Osteoblast (primary cell): ENCODE data around the gene TRAPPC5. TPM values are rescaled to one million over a fixed set of nuclear protein-coding genes. Genes with fewer than 3 reads are reported as not detected.

Source experiments
- DNase-seq: peaks from one replicate; pipeline ENCODE4 v3.0.0; 2011; ENCODE audit warnings: low spot score, mixed read lengths; ENCODE audit not compliant: insufficient read length; ENCODE audit errors: missing footprints
- H2AFZ ChIP-seq: 2 replicates; pipeline ENCODE4 v1.6.0; 2011; ENCODE audit warnings: mild to moderate bottlenecking, low read length
- H3K27ac ChIP-seq: 2 replicates; pipeline ENCODE4 v1.5.1; 2011; ENCODE audit warnings: mild to moderate bottlenecking, low read depth, low read length, moderate library complexity
- H3K27me3 ChIP-seq: 2 replicates; pipeline ENCODE4 v1.6.0; 2012; ENCODE audit warnings: mild to moderate bottlenecking, control low read depth, inconsistent platforms, low read length, moderate library complexity; ENCODE audit not compliant: insufficient read depth
- H3K36me3 ChIP-seq: 2 replicates; pipeline ENCODE4 v1.5.1; 2011; ENCODE audit warnings: mild to moderate bottlenecking, low read length, control low read depth, moderate library complexity; ENCODE audit not compliant: insufficient read depth
- H3K4me1 ChIP-seq: 2 replicates; pipeline ENCODE4 v1.5.1; 2011; ENCODE audit warnings: mild to moderate bottlenecking, low read length, control low read depth, moderate library complexity; ENCODE audit not compliant: insufficient read depth
- H3K4me2 ChIP-seq: 2 replicates; pipeline ENCODE4 v1.6.0; 2011; ENCODE audit warnings: mild to moderate bottlenecking, low read length; ENCODE audit not compliant: insufficient read depth
- H3K4me3 ChIP-seq: fragments of 200-600 bp; sonication (generic); 3 replicates; pipeline ENCODE4 v1.5.1; 2012; ENCODE audit warnings: mild to moderate bottlenecking, low read length, inconsistent platforms; ENCODE audit not compliant: insufficient read depth
- H3K79me2 ChIP-seq: 2 replicates; pipeline ENCODE4 v1.6.0; 2012; ENCODE audit warnings: mild to moderate bottlenecking, low read length, control low read depth, inconsistent platforms; ENCODE audit not compliant: insufficient read depth
- H3K9me3 ChIP-seq: 2 replicates; pipeline ENCODE4 v1.5.1; 2011; ENCODE audit warnings: low read depth, low read length, control low read depth
- H4K20me1 ChIP-seq: 2 replicates; pipeline ENCODE4 v1.6.0; 2012; ENCODE audit warnings: mild to moderate bottlenecking, low read length, control low read depth; ENCODE audit not compliant: insufficient read depth
- total RNA-seq: library from RNA; depleted of rRNA; stranded (reverse); fragments of >200 nt; gene quantifications from 2 replicates; pipeline ENCODE4 v1.2.3, GENCODE V29; 2012
- TF ChIP-seq, protein P1 (sequence below): IDR thresholded peaks from 2 replicates; pipeline ENCODE4 v1.5.1; 2011; ENCODE audit warnings: mild to moderate bottlenecking, low read depth, low read length, moderate library complexity; ENCODE audit errors: extremely low read depth

Gene TRAPPC5
- total RNA-seq, 1 donor, result 26.4 TPM

DNA sequence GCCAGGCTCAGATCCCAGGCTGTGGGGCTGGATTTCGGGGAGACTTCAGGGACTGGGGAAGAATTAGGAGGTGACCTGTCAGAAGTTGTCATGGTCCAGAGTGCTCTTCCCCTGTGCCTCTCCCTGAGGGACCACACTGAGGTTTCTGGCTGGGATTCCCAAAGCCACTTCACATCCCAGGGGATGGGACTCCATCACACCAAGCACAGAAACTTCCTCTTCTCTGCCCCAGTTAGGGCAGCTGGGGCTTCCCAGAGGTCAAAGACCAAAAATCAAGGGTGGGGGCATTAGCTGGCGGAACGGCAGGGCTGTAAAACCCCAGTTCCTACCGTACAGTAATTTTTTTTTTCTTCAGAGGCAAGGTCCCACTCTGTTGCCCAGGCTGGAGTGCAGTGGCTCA lies 13.9 kb downstream of the TRAPPC5 start:
- peak; percentile 29 for DNase-seq
- no peaks in the 10 kb centered on the region for H3K4me1 ChIP-seq
- H3K4me3 ChIP-seq, result no peak overlapping the region
- H2AFZ ChIP-seq, result no peak overlapping the region
- no peak overlapping the region for H3K27ac ChIP-seq
- TF ChIP-seq, protein P1, sequence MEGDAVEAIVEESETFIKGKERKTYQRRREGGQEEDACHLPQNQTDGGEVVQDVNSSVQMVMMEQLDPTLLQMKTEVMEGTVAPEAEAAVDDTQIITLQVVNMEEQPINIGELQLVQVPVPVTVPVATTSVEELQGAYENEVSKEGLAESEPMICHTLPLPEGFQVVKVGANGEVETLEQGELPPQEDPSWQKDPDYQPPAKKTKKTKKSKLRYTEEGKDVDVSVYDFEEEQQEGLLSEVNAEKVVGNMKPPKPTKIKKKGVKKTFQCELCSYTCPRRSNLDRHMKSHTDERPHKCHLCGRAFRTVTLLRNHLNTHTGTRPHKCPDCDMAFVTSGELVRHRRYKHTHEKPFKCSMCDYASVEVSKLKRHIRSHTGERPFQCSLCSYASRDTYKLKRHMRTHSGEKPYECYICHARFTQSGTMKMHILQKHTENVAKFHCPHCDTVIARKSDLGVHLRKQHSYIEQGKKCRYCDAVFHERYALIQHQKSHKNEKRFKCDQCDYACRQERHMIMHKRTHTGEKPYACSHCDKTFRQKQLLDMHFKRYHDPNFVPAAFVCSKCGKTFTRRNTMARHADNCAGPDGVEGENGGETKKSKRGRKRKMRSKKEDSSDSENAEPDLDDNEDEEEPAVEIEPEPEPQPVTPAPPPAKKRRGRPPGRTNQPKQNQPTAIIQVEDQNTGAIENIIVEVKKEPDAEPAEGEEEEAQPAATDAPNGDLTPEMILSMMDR, result no peak
- H4K20me1 ChIP-seq, result no peaks in the 10 kb centered on the region
- no peaks in the 10 kb centered on the region for H3K36me3 ChIP-seq
- no peaks in the 10 kb centered on the region for H3K79me2 ChIP-seq
- no peak overlapping the region for H3K4me2 ChIP-seq
- H3K27me3 ChIP-seq, result no peaks in the 10 kb centered on the region
- H3K9me3 ChIP-seq, result no peaks in the 10 kb centered on the region

DNA sequence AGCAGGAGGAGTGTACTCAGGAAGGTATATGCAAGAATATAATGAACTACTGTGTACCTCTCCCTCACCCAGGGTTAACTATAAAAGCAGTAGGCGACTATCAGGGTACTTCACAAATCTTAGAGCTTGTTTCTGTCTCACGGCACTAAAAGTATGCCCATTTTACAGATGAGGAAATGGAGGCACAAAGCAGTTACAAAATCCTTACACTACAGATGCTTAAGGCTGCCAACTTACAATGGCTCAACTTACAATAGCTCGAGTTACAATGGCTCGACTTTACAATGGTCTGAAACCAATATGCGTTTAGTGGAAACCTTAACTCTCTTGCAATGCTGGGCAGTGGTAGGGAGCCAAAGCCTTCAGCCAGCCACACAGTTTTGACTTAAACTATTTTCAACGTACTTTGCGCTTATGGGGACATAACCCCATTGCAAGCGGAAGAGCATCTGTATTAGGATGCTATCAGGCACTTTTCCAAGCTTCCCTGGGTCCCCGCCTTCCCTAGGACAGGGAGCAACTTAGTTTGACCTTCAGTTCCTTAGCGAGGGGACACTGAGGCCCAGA lies 17.2 kb downstream of the TRAPPC5 start:
- H3K27ac ChIP-seq, result no peak overlapping the region
- H3K9me3 ChIP-seq, result no peaks in the 10 kb centered on the region
- TF ChIP-seq, protein P1, result no peak
- H2AFZ ChIP-seq, result no peak overlapping the region
- no peaks in the 10 kb centered on the region for H3K79me2 ChIP-seq
- H3K4me1 ChIP-seq, result no peaks in the 10 kb centered on the region
- no peak overlapping the region for H3K4me3 ChIP-seq
- H3K27me3 ChIP-seq, result no peaks in the 10 kb centered on the region
- DNase-seq, result peak; percentile 80
- no peak overlapping the region for H3K4me2 ChIP-seq
- no peaks in the 10 kb centered on the region for H3K36me3 ChIP-seq
- no peaks in the 10 kb centered on the region for H4K20me1 ChIP-seq

- Histone ChIP-seq H3K36me3 (no peaks in the 10 kb centered on the region), H3K4me2 (no peak overlapping the region), H3K27ac (no peak overlapping the region), H3K79me2 (no peaks in the 10 kb centered on the region), H3K27me3 (no peaks in the 10 kb centered on the region), H2AFZ (no peak overlapping the region), H3K4me3 (no peak overlapping the region), H4K20me1 (no peaks in the 10 kb centered on the region), H3K9me3 (no peaks in the 10 kb centered on the region), H3K4me1 (no peaks in the 10 kb centered on the region)
- TF ChIP-seq, protein P1, result no peak
- peak; percentile 73 for DNase-seq
Observed at GRCh38 chr19:7698583-7698982, 17.9 kb downstream of the TRAPPC5 start.

DNA sequence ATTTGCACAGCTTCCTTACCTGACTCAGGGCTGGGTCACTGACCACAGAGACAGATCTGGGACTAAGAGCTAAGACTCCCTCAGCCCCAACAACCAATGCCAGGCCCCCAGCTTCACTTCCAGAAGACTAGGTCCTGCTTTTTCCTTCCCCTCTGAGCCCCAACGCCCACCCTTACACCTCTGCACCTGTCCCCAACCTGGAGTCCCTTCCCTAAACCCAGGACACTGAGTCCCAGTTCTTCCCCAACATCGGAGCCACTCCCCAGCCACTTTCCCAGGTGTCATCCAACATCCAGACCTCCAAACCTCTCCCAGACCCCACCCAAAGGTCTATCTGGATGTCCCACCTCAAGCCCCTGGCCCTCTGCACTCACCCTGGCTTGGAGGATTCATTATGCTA lies 18.4 kb downstream of the TRAPPC5 start:
- no peaks in the 10 kb centered on the region for H3K4me1 ChIP-seq
- H3K4me3 ChIP-seq, result no peak overlapping the region
- no peaks in the 10 kb centered on the region for H3K9me3 ChIP-seq
- TF ChIP-seq, protein P1, result no peak
- no peak overlapping the region for H3K27ac ChIP-seq
- H4K20me1 ChIP-seq, result no peaks in the 10 kb centered on the region
- no peaks in the 10 kb centered on the region for H3K79me2 ChIP-seq
- no peaks in the 10 kb centered on the region for H3K36me3 ChIP-seq
- DNase-seq, result peak; percentile 3
- no peak overlapping the region for H2AFZ ChIP-seq
- H3K27me3 ChIP-seq, result no peaks in the 10 kb centered on the region
- no peak overlapping the region for H3K4me2 ChIP-seq
